ENCODE data around the gene PBX3.

The PBX3 gene

DNA sequence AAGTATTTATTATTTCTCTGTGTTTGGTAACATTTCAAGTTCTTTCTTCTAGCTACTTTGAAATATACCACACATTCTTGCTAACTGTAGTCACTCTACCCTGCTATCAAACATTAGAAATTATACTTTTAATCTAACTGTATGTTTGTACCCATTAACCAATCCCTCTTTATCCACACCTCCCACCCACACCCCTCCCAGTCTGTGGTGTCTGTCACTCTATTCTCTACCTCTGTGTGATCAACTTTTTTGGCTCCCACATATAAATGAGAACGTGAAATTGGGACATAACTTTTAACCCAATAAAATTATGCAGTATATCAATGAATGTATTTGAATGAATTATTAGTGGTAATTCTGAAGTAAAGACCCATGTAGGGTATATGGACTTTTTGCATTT is 79.7 kb downstream of the PBX3 start:
- DNase-seq: no peak

DNA sequence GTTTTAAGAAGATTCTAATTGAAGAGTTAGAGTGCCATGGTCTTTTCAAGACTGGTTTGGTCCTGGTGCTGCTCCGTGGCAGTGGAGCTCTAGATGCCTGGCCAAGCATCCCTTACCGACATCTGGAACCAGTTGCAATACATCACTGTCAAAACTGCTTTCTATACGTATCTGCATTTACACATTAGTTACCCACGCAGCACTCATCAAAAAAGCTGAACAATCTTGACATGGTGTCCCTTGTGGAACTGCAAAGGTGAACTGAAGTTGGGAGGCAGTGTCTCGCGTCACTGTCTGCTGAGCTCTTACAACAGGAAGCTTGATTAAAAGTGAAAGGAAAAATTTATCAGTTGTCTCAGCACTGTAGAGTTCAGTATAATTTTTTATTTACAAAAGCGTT is 82.6 kb downstream of the PBX3 start:
- no peak for DNase-seq

DNA sequence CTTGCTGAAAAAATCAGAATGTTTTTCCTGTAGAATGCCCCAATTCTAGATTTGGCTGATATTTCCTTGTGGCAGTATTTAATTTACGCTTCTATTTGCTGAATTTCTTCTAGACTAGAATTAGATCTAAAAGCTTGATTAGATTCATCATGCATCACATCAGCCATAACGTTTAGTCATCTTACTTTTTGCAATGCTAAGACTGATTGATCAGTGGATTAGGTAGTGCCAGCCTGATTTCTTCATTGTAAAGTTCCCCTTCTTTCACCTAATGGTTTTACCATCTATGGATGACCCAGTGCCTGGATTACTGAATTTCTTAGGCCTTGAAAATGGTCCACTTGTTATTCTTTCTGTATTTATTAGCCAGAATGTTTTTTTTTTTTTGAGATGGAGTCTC is 83.9 kb downstream of the PBX3 start:
- DNase-seq: no peak

DNA sequence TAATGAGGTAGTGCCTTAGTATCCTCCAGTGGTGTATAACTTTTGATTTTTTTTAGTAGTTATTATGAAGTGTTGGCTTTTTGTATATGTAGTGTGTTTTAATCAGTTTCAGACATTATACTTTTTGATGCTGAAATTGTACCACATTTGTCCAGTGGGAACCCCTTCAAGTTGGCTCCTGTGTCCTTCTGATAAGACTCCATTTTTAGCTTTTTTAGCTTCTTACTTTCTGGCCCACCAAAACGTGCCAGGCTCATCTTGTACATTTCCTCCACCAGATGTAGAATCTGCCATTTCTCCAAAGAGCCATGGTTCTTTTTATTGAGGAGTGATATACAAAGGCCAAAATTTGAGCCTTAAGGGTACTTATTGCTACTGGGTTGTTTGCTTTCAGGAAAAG is 84.4 kb downstream of the PBX3 start:
- no peak for DNase-seq

DNA sequence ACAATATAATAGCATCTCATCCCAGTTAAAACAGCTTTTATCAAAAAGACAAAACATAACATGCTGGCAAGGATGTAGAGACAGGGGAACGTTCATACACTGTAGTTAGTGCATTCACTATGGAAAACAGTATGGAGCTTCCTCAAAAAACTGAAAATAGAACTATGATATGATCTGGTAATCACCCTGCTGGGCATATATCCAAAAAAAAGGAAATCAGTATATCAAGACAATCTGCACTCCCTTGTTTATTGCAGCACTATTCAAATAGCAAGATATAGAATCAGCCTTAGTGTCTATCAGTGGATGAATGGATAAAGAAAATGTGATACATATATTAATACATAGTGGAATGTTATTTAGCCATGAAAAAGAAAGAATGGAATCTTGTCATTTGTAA is 88.5 kb downstream of the PBX3 start:
- DNase-seq: no peak

DNA sequence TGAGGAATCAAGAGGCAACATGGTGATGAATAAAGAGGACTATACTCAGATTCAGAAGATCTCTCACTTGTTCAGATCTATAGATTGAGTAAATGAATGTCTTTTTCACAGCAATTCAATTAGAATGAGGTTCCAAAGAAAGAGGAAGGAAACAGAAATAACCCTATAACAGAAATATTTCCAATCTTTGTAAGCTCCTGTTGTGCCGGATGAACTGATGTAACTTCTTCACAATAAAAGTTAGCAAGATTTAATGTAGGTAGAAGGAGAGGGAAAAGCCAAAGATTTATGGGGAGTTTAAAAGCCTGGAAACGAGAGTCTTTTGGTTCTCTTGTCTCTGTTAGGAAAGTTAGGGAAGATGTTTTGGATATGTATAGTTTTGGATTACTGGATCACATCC is 92.1 kb downstream of the PBX3 start:
- no peak for DNase-seq

DNA sequence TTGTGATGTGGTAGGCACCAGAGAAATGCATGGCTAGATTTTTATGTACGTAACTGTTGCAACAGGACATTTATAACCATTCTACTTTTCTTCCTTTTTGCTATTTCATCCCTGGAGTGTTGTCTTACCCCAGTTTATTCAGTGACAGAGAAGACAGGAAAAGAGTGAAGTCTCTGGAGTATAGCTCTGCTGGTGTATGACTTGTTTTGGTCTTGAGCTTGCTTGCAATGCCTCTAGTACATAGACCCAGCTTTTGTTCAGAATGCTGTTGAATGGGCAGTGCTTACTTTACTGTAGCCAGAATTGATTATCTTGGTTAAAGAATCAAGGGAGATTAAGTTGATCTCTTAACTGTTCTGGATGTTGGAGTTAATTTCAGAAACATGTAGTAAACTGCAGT is 94.3 kb downstream of the PBX3 start:
- no peak for DNase-seq

DNA sequence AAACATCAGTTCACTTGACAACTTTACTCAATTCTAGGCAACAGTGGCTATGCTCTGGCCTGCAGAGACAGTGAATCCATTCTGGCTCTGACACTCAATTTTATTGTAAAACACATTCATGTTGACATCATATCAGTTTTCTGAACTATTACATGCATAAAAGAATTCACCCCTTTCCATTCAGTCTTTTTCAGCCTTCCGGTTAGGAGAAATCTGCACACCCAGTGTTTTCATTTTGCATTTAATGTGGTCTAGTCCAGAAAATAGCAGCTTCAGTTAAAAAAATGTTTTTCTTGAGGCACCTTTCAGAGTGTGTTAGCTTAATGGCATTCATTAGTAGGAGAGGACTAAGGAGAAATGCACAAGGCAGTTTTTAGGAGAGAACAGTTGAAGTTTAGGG is 95.1 kb downstream of the PBX3 start:
- DNase-seq: no peak

DNA sequence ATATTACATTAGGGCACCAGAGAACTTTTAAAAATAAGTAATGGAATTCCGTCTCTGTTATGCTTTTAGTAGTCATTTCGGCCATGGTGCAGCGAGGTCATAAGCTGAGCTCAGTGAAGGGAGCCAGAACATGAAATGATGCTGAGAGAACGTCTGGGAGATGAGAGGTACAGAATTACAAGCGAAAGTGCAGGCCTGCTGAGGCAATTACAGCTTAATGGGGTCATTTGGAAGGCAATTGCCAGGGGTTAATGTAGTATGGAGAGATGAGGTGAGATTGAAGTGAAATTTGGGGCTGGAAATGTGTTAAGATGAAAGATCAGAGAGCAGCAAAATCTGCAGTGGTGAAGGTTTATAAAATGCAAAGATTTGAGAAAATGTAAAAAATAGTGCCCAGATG is 96.5 kb downstream of the PBX3 start:
- peak; percentile 74 for DNase-seq

DNA sequence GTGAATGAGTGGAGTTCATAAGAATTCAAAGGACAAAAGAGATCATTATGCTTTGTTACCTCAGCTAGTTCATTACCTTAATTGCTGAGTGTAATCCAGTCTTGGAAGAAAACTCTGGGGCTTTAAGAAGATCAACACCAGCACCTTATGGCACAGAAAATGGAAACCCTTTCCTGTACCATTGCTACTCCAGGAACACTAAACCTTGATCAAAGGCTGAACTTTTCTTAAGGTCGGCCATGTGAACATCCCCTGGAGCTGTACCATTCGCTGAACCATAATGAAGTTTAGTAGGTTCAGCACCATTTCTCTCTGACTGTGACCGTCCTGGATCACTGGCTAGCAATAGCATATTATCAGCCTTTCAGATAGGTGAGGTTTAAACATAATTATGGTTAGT is 97.4 kb downstream of the PBX3 start:
- no peak for DNase-seq

DNA sequence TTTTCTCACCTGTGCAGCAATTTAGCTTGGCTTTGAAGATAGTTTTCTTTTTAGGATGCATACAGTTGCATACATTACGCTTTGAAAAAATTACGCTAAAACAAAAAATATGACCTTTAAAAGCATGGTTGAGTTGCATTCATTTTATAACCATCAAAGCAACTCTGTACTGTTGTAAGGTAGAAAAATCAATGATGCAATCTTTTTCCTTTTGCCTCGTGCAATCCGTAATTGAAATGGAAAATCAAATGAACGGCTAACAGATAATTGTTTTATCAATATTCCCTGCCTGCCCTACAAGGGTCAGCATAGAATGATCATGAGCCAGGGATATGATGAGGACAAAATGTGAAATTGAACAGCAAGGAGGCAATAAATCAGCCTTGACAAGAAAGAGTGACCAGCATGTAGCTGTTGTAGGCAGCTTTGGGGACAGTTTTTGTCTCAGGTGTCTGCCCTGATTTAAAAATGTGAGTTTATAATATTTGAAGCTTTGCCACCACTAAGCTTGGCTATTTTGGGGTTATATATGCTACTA is 98.2 kb downstream of the PBX3 start:
- no peak for DNase-seq

DNA sequence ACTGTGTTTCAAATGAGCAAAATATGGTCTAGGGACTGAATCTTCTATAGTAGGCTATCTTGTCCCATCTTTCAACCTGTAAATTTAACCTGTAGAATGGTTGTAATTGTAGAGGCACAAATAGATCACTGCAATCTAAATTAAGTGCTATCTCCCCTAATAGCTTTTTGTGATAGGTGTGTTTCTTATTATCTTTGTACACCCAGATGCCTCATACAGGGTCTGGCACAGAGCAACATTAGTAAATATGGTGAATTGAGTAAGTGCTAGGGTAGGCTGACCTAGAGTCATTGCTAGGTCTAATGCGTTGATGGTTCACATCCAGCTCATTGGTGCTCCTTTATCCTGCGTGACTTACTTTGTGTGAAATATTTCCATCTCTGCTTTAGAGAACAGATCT is 100.6 kb downstream of the PBX3 start:
- DNase-seq: no peak

DNA sequence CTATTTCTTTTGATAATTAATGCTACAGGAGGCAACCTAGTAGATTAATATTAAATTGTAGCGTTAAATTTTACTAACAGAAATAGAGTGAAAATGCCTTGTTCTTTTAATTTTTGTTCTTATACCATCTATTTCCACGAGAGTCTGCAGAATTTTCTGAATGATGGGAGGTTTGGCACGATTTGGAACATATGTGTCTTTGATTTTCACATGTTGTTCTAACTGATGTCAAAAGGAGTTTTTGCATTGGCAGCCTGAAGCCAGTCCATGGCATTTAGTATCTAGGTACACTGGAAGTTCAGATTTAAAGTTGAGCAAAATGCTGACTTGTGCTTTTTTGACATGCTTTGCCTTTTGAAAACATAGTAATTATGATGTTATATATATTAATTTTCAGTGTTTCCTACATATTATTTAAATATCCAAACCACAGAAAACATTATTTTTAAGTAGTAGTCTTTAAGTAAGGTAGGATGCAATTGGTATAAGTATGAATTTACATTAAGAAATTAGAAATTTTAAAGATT is 103.0 kb downstream of the PBX3 start:
- DNase-seq: no peak

DNA sequence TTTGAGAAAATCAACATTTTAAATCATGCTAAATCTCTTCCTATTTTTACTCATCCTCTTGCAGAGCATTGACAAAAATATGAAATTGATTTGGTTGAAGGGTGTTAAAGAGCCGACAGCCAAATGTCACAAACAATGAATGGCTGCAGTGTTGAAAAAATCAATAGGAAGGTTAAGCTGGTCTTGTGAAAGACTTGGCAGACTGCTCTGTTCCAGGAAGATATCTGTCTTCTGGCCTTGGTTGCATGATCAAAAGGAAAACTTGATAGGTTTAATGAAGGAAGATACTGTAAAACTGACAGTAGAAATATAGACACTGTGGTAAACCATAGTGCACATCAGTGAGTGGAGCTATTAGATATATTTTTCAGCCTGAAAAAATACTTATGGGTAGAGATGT is 103.6 kb downstream of the PBX3 start:
- DNase-seq: no peak

DNA sequence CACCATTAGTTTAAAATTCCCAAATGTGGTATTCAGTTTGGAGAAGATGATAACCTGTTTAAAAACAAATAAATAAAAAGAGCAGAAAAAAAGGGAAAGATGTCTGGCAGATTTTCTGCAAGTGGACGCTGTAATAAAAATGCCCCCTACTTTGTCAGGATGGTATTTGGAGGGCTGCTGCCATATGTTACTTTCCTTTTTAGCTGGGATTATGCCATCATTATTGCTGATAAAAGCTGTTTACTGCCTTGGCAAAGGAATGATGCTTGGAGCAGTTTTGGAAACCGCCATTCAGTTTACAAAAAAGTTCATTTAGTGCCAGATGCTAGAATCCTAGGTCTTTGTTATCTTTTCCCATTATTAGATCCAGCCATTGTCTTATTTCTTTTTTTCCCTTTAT is 104.8 kb downstream of the PBX3 start:
- DNase-seq: no peak

DNA sequence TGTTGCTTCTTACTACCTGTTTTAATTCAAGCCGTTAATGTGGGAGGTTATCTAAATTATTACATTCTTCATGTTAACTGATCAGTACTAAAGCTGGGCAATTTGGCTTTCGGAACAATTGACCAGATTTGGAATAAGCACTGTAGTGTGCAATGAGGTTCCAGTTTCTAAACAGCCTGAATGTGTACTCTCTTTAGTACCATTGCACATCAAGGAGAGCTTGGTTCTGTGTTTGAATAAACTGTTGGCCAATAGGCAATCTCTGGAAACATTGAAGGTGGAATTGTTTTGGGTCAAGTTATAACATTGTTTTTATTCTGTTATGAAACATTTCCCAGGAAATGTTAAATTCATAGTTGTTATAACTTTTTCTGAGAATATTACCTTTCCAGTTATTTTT is 105.2 kb downstream of the PBX3 start:
- DNase-seq: no peak

DNA sequence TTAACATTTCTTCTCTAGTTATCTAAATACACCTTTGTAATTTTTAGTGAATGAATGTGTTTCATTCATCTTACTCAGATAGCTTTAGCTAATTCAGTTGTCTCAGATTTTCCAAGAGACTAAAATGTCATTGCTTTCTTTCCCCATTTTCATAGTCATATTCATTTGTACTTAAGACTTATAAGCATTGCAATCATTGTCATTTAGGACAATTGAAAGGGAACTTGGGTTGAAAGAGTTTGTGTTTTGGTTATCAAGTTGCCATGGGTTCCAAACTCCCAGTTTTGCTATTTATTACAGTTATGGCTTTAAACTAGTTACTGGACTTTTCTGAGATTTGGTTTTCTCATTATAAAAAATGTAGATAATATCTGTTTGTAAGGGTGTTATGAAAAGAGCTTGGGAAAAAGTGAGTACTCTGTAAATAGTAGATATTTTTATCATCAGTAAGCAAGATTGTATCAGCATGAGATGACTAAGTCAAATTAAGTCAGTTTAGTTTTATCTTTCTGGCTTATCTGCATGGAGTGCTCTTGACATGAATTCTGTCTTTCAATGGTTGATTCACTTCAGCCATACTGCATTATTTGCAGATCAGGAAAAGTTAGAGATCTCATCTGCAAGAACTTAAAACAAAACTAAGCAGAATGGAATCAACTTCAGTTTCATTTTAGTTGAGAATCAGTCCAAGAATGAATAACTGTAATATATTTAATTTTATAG is 107.5 kb downstream of the PBX3 start:
- DNase-seq: no peak

DNA sequence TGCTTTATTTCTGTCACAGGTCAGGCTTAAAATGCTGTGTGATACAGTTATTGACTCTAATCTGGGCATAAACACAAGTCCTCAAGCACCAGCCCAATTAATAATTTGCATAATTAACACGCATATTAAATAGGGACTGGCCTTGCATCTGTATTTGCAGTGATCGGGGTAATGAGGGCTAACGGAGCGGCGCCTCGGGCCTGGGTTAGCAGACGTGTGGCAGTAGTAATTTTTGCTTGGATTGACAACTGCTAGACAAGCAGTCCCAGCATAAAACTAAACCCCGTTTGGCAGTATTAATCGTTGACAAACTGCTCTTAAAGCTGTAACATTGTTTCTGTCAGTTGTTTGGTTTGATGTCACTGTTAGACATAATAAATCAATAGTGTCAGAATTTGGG is 109.2 kb downstream of the PBX3 start:
- no peak for DNase-seq

DNA sequence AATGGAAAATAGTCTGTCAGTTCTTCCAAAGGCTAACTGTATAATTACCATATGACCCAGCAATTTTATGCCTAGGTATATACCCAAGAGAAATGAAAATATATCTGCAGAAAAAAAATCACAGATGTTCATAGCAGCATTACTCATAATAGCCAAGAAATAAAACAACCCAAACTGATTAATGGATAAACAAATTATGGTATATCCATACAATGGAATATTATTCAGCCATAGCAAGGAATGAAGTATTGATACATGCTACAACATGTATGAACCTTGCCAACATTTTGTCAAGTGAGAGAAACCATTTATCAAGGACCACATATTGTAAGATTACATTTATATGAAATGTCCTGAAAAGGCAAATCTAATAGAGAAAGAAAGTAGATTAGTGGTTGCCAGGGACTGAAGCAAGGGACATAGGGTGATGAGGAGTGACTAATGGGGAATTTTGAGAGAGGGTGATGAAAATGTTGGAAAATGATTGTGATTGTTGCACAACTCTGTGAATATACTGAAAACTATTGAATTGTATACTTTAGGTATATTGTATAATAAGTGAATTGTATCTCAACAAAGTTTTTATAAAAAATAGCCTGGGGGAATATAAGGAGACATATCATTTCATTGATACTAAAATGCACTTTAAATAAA is 114.4 kb downstream of the PBX3 start:
- no peak for DNase-seq

DNA sequence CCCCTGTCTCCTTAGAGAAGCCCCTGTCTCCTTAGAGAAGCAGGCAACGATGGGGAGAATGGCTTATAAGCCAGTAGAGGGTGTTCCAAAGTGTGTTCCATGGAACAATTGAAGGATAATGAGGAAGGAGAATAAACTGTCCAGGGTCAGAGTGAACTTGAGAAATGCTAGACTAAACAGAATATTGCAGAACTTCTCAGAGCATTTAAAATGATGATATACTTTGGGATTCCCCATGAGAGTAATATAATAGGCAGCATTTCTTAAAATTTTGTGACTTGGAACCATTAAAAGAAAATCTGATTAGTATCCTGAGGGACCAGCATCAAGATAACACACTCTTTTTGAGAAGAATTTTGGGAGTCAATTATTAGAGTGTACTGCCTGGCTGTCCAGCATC is 116.8 kb downstream of the PBX3 start:
- no peak for DNase-seq

DNA sequence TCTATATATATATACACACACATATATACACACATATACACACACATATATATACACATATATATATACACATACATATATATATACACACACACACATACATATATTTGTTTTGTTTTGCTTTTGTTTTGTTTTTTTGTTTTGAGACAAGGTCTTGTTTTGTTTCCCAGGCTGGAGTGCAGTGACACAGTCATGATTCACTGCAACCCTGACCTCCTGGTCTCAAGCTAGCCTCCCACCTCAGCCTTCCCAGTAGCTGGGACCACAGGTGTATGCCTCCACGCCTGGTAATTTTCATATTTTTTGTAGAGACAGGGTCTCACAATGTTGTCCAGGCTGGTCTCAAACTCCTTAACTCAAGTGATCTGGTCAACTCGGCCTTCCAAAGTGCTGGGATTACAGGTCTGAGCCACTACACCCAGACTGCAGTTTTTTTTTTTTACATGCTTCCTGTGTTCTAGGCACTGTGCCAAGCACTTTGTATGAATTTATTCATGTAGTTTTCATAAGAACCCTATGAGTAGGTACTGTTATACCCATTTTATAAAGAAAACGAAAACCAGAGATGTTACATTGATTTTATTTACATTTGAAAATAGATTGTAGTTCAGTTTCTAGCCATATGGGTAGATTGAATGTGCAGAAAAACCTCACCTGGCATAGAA is 120.7 kb downstream of the PBX3 start:
- DNase-seq: no peak

DNA sequence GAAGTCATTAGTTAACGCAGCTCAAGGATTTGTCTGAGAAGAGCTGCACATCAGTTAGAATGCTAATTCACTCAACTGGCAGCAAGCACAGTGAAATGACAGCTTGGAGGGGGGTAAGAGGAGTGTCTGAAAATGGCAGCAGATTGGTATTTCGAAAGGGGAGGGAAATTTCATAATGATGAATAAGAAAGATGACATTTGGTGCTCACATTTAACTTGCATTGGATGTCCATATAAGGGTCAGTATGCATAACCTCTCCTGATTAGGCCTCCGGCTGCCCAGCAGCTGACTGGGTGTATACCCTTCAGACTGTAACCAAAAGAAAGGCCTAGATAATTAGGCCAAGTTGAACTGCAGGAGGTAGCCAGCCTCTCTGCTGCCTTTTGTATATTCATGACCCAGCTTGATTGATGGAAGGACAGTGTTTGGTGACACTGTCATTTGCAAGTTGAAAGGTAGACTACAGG is 131.0 kb downstream of the PBX3 start:
- DNase-seq: no peak

DNA sequence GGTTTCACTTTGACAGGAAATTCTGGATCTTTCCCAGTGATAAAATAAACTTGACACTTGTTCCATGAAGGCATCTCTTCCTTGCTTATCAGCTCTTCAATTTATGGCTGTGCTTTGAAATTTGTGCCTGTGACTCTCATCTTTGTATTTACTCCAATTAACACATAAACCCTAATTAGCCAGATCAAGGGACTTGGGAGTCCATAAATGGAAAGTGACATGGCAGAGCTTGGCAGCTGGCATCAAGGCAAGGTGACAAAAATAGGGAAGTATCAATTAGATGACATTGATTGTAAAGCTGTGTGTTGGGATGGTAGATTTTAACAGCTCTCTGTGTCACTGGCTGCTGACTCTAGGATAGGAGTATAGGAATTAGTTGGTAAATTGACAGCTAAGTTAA is 133.9 kb downstream of the PBX3 start:
- DNase-seq: no peak
